Measurements from ENCODE around the gene CCNI2.

Gene CCNI2

DNA sequence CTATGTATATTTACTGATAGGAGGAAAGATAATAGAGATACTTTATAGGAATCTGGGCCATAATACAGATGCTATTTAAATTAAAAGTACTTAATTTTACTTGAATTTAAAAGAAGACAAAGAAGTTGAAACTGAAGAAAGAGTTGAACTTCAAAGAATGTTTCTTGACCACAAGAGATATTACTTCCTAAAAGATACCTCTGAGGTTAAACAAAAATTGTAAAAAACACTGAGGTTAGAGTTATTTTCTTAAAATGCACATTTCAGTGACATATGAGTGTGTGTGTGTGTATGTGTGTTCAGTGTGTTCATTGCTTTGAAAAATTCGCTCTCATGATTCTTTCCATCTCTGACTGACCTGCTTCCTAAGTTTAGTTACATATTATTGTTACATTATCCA, 33.4 kb downstream of the CCNI2 start:
- no peak overlapping the region for H3K4me3 ChIP-seq (ENCODE audit: low read length)
- DNase-seq (ENCODE audit: low read depth) = no peak
- TF ChIP-seq, protein P1, sequence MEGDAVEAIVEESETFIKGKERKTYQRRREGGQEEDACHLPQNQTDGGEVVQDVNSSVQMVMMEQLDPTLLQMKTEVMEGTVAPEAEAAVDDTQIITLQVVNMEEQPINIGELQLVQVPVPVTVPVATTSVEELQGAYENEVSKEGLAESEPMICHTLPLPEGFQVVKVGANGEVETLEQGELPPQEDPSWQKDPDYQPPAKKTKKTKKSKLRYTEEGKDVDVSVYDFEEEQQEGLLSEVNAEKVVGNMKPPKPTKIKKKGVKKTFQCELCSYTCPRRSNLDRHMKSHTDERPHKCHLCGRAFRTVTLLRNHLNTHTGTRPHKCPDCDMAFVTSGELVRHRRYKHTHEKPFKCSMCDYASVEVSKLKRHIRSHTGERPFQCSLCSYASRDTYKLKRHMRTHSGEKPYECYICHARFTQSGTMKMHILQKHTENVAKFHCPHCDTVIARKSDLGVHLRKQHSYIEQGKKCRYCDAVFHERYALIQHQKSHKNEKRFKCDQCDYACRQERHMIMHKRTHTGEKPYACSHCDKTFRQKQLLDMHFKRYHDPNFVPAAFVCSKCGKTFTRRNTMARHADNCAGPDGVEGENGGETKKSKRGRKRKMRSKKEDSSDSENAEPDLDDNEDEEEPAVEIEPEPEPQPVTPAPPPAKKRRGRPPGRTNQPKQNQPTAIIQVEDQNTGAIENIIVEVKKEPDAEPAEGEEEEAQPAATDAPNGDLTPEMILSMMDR (IDR thresholded peaks at IDR 0.05; ENCODE audit: insufficient read depth, low read depth, low read length, missing control alignments) = no peak

DNA sequence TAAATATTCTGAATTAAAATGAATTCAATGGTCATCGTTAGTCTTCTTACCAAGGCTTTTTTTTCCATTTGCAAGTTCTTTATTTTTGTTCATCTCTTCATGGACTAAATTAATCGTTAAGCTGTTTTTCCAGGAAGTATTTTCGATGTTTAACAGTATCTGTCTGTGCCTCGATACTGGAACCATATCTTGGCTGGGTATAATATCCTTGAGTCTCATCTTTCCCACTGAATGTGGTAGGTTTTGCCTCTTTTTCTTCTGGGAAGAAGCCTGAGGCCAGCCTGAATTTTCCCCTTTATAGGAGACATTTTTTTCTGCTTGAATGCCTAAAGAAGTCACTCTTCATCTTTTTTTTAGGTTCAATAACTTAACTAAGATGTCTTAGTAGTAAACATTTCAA, 33.8 kb downstream of the CCNI2 start:
- TF ChIP-seq, protein P1 (IDR thresholded peaks at IDR 0.05; ENCODE audit: insufficient read depth, low read depth, low read length, missing control alignments) = no peak
- DNase-seq (ENCODE audit: low read depth) = no peak

GRCh38 chr5:132782101-132782500, 34.9 kb downstream of the CCNI2 start:
- DNase-seq (ENCODE audit: low read depth) = peak; percentile 69
- TF ChIP-seq, protein P1 (IDR thresholded peaks at IDR 0.05; ENCODE audit: insufficient read depth, low read depth, low read length, missing control alignments) = no peak

More for the DNA sequence above, 33.8 kb downstream of the CCNI2 start:
- H3K4me3 ChIP-seq (ENCODE audit: low read length) = no peak overlapping the region

DNA sequence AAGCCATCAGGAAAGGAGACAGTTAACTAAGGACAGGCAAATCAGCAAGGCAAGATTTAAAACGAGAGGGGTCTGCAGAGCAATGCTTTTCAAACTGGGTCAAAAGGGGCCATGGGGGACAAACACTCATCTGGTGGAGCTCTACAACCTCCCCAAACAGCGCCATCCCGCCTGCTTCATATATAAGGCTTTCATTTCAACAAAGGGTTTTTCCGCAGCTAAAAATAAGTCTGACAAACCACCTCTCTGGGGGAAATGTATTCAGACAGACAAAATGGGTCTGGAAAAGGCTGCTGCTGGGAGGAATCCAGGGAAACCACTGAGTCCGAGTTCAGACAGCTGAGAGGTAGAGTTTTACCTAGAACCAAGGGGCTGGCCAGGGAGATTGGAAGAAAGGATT, 38.1 kb downstream of the CCNI2 start:
- no peak for DNase-seq (ENCODE audit: low read depth)
- TF ChIP-seq, protein P1 (IDR thresholded peaks at IDR 0.05; ENCODE audit: insufficient read depth, low read depth, low read length, missing control alignments) = no peak
- H3K4me3 ChIP-seq (ENCODE audit: low read length) = no peak overlapping the region

More at GRCh38 chr5:132782101-132782500, 34.9 kb downstream of the CCNI2 start:
- H3K4me3 ChIP-seq (ENCODE audit: low read length) = no peak overlapping the region

- DNase-seq (ENCODE audit: low read depth) = no peak
- no peak overlapping the region for H3K4me3 ChIP-seq (ENCODE audit: low read length)
- TF ChIP-seq, protein P1 (IDR thresholded peaks at IDR 0.05; ENCODE audit: insufficient read depth, low read depth, low read length, missing control alignments) = no peak
Measured at GRCh38 chr5:132785864-132786263, 38.6 kb downstream of the CCNI2 start.

- DNase-seq (ENCODE audit: low read depth) = no peak
- no peak overlapping the region for H3K4me3 ChIP-seq (ENCODE audit: low read length)
- TF ChIP-seq, protein P1 (IDR thresholded peaks at IDR 0.05; ENCODE audit: insufficient read depth, low read depth, low read length, missing control alignments) = no peak
Measured at GRCh38 chr5:132787076-132787475, 39.9 kb downstream of the CCNI2 start.

DNA sequence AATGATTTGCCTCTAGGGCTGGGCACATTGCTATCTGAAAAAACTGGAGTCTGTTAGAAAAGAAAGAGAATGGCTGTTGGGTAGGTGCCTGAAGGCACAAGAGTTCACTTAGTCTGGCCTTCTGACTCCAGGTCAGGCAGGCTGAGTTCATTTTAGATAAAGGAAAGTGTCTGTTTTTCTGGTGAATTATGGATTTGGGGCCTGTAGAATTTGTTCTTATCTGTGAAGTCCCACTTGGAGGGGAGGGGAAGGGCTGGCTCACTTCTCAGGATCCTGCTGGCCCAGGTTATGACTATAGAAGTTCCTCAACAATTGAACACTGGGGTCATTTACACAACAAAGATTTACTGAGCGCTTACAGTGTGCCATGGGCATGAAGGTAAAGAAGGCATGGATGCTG, 41.3 kb downstream of the CCNI2 start:
- no peak for DNase-seq (ENCODE audit: low read depth)
- H3K4me3 ChIP-seq (ENCODE audit: low read length) = no peak overlapping the region
- TF ChIP-seq, protein P1 (IDR thresholded peaks at IDR 0.05; ENCODE audit: insufficient read depth, low read depth, low read length, missing control alignments) = no peak
